ENCODE data around the gene ATXN2.

GRCh38 chr12:111580119-111580425 is 19.0 kb downstream of the ATXN2 start:
- TF ChIP-seq CTCF (IDR thresholded peaks at IDR 0.05; ENCODE audit: low read length) (no peak), EZH2 (optimal IDR thresholded peaks at IDR 0.05; ENCODE audit: low read depth, low read length) (no peak)

All from MM.1S (cell line).